SK-N-SH treated with all-trans-retinoic acid at 6 μM for 48 hours (cell line): ENCODE results near the gene DRD5.

Experiments
- PATZ1 ChIP-seq: fragments of 250-450 bp; sonication (Bioruptor Pico); IDR thresholded peaks from 2 replicates; pipeline ENCODE4 v1.8.0; 2020; ENCODE audit warnings: mild to moderate bottlenecking, moderate library complexity, borderline replicate concordance
- PPARA ChIP-seq: fragments of 250-450 bp; sonication (Bioruptor Pico); IDR thresholded peaks from 2 replicates; pipeline ENCODE4 v1.5.0; 2020; ENCODE audit warnings: mild to moderate bottlenecking, borderline replicate concordance
- RARB ChIP-seq: fragments of 250-450 bp; sonication (Bioruptor Pico); IDR thresholded peaks from 2 replicates; pipeline ENCODE4 v1.8.0; 2021; ENCODE audit warnings: mild to moderate bottlenecking, moderate library complexity
- ZNF70 ChIP-seq: fragments of 450-650 bp; formaldehyde crosslinking; IDR thresholded peaks from 2 replicates; pipeline ENCODE4 v1.5.0; 2020; ENCODE audit warnings: mild to moderate bottlenecking, moderate library complexity

- TF ChIP-seq RARB (CRISPR knock-in tag) (no peak), PATZ1 (CRISPR knock-in tag) (no peak), PPARA (no peak), ZNF70 (CRISPR knock-in tag) (no peak)
These were observed 52.0 kb downstream of the DRD5 start for GRCh38 chr4:9833421-9833820.
